DMS 273 (cell line): ENCODE data around the gene APOE.
"Not testable (repeated sequence)": the region's sequence is repeated elsewhere in the genome, so short reads cannot be mapped to it uniquely, and the experiment has no call there.

Source experiments
- DNase-seq: peaks from one replicate; lab custom pipeline; 2025; ENCODE audit not compliant: unreplicated experiment; lab: John Stamatoyannopoulos, UW

APOE gene

DNA sequence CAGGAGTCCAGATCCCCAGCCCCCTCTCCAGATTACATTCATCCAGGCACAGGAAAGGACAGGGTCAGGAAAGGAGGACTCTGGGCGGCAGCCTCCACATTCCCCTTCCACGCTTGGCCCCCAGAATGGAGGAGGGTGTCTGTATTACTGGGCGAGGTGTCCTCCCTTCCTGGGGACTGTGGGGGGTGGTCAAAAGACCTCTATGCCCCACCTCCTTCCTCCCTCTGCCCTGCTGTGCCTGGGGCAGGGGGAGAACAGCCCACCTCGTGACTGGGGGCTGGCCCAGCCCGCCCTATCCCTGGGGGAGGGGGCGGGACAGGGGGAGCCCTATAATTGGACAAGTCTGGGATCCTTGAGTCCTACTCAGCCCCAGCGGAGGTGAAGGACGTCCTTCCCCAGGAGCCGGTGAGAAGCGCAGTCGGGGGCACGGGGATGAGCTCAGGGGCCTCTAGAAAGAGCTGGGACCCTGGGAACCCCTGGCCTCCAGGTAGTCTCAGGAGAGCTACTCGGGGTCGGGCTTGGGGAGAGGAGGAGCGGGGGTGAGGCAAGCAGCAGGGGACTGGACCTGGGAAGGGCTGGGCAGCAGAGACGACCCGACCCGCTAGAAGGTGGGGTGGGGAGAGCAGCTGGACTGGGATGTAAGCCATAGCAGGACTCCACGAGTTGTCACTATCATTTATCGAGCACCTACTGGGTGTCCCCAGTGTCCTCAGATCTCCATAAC is at the start of gene APOE:
Gene APOE, plus strand, starts transcription at position 360 of the 724 bp plus-strand sequence. CDS start 829 bp downstream, outside the sequence.
- peak; percentile 84 for DNase-seq

DNA sequence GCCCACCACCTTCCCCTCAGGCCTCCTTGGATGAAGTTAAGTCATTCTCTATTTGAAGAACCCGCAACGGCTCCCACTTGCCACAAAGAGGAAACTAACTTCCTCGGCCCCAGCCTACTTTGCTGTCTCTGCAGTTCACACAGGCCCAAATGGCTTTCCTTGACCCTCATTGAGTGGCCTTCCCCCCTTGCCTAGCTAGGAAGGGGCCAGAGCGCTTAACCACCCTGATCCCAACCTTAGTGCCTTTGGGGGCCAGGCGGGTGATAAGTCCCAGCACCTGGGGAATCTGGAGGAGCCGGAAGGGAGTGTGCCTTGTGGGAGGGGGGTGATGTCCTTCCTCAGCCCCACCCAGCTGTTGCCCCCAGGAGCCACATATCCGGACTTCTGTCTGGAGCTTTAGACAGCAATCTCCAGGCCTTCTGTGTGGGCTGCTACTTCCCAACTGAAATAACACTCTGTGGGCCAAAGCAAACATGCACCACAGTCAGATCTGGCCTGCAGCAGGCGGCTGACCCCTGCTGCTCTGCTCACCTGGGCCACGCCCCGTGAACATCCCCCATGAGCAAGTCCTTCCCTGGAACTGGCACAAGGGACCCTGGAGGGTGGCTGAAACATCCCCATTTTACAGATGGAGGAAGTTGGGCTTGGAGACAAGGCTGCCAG is 49.0 kb upstream of the APOE start:
- no peak for DNase-seq

DNA sequence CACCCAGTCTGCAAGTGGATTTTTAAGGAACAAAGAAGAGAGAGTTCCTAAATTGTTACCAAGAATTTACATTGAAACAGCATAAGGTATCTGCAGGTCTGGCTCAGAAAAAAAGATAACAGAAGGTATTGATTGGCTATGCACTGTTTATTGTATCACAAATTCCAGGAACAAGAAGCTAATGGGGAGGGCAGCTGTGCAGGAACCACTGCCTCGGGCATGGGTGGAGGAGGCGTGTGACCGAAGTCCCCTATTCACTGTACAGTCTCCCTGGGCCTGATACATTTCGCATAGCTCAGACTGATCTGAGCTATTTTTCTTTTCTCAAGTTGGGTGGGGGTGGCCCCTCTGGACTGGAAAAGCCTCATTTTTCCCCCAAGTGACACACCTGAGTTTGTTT is 47.8 kb upstream of the APOE start:
- DNase-seq: peak; percentile 24

DNA sequence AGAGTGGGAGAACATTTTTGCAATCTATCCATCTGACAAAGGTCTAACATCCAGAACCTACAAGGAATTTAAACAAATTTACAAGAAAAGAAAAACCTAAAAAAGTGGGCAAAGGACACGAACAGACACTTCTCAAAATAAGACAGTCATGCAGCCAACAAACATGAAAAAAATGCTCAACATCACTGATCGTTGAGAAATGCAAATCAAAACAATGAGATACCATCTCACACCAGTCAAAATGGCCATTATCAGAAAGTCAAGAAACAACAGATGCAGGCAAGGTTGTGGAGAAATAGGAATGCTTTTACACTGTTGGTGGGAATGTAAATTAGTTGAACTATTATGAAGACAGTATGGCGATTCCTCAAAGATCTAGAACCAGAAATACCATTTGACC is 44.0 kb upstream of the APOE start:
- not testable (repeated sequence) for DNase-seq

DNA sequence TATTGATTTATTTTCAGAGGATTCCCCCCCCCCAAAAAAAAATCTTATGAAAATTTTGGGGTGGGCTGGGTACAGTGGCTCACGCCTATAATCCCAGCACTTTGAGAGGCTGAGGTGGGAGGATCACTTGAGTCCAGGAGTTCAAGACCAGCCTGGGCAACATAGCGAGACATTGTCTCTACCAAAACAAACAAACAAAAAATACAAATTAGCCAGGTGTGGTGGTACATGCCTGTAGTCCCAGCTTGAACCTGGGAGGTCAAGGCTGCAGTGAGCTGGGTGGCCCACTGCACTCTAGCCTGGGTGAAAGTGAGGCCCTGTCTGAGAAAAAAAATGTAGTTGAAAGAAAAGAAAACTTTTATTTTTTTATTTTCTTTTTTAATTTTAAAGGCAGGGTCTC is 41.6 kb upstream of the APOE start:
- no peak for DNase-seq

DNA sequence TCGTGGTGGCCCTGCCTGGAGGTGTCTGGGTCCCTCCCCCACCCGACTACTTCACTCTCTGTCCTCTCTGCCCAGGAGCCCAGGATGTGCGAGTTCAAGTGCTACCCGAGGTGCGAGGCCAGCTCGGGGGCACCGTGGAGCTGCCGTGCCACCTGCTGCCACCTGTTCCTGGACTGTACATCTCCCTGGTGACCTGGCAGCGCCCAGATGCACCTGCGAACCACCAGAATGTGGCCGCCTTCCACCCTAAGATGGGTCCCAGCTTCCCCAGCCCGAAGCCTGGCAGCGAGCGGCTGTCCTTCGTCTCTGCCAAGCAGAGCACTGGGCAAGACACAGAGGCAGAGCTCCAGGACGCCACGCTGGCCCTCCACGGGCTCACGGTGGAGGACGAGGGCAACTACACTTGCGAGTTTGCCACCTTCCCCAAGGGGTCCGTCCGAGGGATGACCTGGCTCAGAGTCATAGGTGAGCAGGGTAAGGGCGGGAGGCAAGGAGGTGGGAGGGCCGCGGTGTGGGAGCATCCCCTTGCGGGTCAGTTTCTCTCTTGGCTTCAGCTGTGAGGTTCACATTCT is 40.3 kb upstream of the APOE start:
- no peak for DNase-seq

DNA sequence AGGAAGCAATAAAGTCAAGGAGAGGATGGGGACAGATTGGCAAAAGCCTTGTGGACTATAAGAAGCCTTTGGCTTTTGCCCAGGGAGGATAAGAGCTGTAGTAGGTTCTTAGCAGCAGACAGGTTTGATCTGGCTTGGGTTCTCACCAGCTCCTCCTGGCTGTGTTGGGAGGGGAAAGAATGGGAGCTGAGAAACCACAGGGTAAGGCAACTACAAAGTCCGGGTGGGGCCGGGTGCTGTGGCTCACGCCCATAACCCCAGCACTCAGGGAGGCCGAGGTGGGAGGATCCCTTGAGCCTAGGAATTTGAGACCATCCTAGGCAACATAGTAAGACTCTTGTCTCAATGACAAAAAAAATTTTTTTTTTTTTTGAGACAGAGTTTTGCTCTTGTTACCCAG is 38.9 kb upstream of the APOE start:
- DNase-seq: no peak

DNA sequence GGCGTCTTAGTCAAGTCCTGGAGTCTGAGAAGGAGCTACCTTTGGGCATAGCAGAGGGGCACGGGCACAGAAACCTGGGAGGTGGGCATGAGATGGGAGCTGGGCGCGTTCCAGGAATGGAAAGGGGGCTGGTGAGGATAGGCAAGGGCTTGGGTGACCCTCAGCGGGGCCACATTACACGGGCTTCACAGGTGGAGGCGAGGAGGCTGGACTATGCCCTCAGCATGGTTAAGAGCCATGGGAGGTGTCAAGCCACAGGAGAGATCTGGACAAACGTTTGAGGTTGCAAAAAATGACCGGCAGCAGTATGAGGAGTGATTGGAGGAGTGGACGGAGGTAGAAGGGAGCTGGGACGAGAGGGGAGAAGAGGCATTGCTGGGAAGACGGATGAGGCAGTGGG is 38.0 kb upstream of the APOE start:
- DNase-seq: no peak

DNA sequence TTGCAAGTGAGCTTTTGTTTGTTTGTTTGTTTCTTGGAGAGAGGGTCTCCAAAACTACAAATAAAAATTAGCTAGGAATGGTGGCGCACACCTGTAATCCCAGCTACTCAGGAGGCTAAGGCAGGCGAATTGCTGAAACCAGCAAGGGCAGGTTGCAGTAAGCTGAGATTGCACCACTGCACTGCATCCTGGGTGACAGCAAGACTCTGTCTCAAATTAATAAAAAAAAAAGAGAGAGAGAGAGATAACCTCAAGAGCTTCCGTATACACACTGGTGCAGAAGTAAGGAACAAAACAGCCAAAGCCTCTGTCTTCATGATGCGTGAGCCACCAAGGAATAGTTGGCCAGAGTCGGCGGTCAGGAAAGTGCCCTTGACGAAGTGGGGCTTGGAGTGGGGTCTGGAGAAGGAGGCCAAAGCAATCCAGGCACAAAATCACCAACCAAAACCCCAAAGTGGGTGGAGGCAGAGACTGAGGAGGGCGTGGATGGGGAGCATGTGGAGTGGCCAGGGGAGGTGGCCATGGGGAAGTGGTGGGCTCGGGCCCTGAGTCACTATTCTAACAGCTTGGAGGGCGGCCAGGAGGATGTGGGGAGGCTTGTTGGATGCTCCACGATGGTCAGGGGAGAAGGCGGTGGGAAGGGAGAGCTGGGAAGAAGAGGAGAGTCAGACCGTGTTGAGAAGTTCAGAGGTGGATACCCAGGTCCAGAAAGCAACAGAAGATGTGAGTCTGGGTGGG is 35.7 kb upstream of the APOE start:
- DNase-seq: no peak

DNA sequence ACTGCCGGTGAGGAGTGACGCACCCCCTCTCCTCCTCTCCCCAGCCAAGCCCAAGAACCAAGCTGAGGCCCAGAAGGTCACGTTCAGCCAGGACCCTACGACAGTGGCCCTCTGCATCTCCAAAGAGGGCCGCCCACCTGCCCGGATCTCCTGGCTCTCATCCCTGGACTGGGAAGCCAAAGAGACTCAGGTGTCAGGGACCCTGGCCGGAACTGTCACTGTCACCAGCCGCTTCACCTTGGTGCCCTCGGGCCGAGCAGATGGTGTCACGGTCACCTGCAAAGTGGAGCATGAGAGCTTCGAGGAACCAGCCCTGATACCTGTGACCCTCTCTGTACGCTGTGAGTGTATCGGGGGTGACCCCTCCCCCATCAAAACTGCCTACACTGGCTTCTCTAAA is 33.8 kb upstream of the APOE start:
- no peak for DNase-seq

DNA sequence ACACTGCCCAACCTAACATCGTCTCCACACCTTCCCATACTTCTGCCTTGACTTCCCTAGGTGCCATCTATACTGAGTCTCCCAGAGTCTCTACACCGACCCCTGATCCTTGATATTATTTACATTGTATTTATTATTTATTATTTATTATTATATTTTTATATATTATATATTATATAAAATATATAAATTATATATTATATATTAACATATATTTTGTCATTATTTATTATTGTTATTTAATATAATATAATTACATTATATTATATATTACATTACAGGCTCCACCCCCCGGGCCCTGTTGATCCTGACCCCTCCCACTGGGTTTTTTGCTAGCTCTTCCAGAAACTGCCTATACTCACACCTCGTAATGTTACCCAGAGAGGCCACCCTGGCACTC is 32.9 kb upstream of the APOE start:
- no peak for DNase-seq

DNA sequence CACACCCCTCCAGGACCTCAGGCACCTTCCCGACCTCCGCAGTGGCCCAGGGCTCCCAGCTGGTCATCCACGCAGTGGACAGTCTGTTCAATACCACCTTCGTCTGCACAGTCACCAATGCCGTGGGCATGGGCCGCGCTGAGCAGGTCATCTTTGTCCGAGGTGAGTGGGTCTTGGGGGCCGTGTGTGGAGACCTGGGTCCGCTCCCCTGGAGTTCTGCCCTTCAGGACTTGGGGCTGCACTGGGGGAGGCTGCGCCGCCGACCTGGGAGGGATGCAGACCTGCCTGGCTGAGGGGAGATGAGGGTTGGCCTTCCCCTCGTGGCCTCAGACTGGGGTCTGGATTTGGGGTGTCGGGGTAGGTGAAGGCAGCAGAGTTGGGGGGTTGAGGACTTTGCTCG is 31.3 kb upstream of the APOE start:
- DNase-seq: no peak

DNA sequence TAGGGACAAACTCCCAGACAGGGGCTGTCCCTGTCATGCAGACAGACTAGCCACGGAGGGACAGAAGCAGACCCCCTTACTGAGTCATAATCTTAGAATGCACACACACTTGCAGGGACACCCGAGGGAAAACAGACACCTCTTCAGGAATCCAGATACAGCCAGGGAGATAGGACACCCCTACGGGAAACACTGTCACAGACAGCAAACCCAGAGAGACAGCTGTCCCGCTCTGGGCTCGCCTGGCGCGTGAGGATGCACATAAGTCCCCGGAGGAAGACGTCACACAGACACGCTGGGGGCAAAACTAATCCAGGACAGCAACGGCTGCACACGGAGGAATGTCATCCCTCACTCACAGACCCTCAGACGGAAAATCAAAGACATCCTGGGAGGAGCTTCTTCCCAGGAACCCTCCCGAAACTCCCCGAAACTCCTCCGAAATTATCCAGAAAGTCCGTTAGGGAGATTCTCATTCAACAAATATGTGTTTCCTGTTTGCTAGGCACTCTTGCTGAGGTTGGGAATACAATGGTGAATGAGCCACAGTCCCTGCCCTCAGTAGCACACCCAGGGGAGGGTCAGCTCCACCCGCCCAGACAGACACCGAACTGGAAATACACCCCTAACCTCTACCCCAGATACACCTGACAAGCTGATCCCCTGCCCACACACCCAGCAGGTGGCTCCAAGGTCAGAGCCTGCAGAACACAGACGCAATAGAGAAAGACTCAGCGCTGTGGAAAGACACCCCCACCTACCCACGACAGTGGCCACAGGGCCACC is 29.7 kb upstream of the APOE start:
- DNase-seq: no peak

DNA sequence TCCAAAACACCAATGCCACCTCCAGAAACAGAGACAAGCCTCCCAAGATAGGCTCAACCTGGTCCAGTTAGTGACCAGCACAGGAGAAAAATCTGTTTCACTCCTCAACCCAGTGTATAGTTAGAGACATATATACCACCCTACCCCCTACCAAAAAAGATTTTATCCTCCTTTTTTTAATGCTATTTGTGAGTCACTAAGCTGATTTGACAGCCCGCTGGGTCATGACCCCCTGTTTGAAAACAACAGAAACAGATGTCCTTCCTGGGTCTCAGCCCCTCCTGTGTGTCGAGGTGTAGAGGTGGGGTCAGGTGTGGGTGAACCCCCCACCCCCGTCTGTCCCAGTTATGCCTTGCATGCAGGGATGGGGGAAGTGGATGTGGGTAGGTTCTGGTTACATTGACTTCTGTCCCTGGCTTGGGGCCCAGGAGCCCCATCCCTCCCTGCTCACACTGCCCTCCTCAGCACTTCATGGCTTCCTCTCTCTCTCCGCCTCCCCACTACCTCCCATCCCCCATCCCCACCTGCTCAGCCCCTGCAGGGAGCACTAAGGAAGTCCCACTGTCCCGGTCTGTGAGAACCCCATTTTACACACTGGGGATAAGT is 28.6 kb upstream of the APOE start:
- DNase-seq: peak; percentile 80

DNA sequence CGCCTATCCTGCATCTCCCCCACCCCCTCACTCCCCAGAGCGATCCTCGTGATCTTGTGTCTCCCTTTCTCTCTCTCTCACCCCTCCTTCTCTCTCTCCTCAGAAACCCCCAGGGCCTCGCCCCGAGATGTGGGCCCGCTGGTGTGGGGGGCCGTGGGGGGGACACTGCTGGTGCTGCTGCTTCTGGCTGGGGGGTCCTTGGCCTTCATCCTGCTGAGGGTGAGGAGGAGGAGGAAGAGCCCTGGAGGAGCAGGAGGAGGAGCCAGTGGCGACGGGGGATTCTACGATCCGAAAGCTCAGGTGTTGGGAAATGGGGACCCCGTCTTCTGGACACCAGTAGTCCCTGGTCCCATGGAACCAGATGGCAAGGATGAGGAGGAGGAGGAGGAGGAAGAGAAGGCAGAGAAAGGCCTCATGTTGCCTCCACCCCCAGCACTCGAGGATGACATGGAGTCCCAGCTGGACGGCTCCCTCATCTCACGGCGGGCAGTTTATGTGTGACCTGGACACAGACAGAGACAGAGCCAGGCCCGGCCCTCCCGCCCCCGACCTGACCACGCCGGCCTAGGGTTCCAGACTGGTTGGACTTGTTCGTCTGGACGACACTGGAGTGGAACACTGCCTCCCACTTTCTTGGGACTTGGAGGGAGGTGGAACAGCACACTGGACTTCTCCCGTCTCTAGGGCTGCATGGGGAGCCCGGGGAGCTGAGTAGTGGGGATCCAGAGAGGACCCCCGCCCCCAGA is 27.3 kb upstream of the APOE start:
- no peak for DNase-seq

DNA sequence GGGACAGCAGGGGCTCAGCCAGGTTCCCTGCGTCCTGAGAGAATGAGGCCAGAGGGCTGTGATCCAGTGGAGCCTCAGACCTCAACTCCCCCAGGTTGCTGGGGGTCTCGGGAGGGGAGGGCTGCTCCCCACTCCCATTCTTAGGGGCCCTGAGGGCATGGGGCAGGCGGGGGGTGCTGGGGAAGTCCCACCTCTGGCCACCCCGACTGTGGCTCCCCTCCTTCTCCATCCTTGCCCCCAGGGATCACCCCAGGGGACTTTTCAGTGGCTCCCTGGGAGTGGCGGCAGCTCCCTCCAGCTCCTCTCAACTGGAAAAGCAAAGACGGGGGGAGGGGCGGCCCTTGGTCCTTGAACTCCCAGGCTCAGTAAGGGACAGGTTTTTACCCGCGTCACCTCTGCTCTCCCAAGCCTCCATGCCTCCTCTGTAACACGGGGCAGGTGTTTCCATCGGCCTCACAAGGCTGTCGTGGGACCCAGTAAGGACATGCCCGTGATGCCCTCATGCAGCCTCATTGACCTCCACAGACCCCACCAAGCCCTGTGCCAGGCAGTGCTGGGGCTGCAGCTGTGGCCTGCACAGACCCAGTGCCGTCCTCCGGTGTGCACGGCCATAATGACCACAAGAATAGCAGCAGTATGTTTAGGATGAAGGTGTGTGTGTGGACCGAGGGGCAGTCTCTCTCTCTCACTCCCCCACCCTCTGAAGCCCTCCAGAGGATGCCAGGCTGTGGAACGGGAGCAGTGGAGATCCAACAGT is 26.1 kb upstream of the APOE start:
- DNase-seq: no peak

DNA sequence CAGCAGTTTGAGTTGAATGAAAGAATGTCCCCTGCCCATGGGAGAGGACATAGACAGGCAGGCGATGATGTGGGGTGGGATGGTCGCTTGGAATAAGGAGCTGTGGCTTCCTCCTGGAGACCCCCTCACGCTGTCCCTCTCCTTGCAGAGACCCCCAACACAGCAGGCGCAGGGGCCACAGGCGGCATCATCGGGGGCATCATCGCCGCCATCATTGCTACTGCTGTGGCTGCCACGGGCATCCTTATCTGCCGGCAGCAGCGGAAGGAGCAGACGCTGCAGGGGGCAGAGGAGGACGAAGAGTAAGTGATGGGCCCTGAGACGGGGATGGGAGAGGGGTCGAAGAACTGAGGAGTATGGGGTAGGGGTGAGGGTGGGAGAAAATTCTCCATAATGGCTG is 23.5 kb upstream of the APOE start:
- DNase-seq: no peak

DNA sequence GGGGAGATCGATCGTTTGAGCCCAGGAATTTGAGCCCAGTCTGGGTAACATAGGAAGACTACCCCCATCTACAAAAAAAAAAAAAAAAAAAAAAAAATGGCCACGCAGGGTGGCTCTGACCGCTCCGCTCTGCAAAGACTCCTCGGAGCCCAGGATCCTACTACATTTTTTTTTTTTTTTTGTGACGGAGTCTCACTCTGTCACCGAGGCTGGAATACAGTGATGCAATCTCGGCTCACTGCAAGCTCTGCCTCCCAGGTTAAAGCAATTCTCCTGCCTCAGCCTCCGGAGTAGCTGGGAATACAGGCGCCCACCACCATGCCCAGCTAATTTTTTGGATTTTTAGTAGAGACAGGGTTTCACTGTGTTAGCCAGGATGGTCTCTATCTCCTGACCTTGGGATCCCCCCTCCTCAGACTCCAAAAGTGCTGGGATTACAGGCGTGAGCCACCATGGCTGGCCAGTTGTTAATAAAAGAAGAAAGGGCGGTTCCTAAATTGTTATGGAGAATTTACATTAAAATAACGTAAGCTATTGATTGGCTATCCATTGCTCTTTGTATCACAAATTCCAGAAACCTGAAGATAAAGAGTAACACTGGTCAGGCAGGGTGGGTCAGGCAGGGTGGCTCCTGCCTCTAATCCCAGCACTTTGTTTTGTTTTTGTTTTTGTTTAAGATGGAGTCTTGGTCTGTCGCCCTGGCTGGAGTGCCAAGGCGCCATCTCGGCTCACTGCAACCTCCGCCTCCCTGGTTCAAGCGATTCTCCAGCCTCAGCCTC is 22.8 kb upstream of the APOE start:
- DNase-seq: not testable (repeated sequence)
